GM21360 (cell line): ENCODE results near the gene STXBP6.

ENCODE experiments used
- ATAC-seq: cut with Tn5 transposase; IDR thresholded peaks from one replicate; pipeline ENCODE4 v1.9.1; 2021; ENCODE audit warnings: mild to moderate bottlenecking, moderate library complexity; ENCODE audit not compliant: unreplicated experiment

Gene STXBP6

DNA sequence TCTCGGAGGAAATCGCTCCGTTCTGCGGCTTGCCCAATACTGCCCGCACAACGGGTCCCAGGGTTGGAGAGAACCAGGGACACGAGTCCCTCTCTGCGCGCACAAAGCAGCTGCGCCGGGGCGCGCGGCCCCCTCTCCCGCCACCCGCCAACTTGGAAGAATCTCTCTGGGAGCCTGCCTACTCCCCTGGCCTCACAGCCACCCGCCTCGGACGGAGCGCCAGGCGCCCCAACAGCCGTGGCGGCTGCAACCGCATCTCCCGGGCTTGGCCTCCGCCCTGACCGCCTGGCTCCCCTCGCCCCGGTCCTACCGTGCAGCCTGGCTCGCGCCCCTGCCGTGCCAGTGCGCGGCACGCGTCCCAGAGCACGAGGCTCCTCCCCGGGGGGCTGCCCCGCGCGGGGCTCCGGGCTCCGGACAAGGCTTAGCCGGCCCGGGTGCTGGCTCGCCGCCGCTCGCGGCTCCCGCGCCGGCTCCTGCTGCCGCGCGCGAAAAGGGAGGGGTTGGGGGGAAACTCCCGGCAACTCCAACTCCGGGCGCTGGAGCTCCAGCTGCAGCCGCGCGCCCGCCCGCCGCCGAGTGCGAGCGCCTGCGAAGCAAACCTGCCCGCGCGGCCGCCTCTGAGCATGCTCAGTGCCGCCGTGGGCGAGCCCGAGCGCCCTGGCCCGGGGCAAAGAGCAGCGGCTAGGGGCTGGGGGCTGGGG lies at the start of gene STXBP6:
Gene STXBP6, minus strand, starts transcription at position 580 of the 701 bp plus-strand sequence. CDS start 75,329 bp downstream, outside the sequence.
- peak; percentile 66 for ATAC-seq

- no peak for ATAC-seq
Measured at GRCh38 chr14:25097120-25097519, 47.2 kb upstream of the STXBP6 start.

DNA sequence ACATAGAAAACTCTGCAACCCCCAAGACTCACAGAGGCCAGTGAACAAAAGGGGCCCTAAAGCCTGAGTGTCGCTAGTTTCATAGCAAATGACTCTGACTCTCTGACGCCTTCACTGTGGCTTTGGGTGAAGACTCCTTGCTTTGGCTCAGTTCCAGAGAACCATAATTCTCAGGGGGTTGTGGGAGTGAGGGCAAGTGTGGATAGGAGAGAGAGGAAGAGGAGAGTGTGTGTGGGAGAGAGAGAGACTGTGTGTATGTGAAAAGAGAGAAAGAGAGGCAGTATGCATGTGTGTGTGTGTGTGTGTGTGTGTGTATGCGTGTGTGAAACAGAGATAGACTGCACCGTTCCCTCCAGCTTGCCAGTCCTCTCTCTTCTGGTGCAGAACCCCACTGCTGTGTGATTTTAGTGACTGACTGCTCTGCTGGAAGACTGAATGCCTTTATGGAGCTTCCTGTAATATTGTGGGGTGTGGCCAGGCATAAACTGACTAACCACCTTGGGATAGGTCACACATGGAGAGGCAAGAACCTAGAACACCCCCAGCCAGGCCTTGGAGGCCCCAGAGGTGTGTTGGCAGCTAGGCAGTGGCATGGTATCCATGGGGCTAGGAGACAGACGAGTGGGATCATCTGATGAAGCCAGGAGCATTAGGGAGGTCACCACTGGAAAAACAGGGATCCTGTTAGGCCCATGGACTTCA lies 45.9 kb upstream of the STXBP6 start:
- ATAC-seq: no peak

GRCh38 chr14:25094171-25094907 lies 44.4 kb upstream of the STXBP6 start:
- ATAC-seq: no peak

- no peak for ATAC-seq
Measured at GRCh38 chr14:25092258-25092740, 42.4 kb upstream of the STXBP6 start.

DNA sequence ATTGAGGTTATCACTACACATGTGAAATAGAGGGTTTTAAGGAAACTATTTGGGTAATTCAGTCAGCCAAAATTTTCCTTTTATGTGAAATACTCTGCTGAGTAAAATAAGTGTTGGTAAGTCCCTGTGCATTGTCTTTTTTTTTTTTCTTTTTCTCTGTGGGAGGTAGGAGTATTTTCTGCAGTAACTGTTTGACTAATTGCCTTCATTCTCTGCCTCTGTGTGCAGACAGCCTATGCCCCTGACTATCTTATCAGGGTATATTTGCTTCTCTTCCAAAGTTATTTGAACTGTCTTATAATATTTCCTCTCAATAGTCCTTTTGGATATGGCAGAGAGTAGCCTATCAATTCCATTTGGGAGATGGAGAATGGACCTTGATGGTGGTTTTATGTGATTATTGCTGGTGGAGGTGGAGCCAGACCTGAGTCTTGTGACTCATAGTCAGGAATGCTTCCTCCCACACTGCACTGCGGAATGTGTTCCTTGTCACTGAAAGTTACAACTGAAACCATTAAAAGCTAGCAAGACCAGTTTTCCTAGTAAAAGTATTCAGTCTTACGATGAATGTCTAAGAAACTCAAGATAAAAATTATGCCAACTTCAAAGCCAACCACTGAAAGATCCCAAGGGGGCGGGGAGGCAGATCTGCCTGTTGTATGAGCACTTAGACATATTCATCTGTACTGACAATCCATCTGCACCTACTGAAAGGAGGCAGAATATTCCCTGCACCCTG lies 40.9 kb upstream of the STXBP6 start:
- no peak for ATAC-seq

DNA sequence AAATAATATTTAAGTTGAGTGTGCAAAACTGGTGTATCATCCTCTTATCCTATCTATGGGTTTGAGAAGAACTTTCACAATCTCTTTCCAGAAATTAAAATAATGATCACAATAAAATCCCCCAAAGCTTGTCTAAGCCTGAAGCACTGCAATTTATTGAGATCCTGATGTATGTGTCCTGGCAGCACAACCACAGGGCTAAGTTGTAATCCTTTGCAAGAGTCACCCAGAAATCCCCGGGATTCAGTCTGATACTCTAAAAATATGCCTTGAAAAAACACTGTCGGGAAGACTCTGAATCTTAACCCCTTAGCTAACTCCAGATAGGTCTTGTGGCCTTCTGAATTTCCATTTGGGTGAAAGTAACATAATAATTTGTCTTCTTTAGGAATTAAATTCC lies 40.3 kb upstream of the STXBP6 start:
- ATAC-seq: no peak

GRCh38 chr14:25089496-25089895 lies 39.5 kb upstream of the STXBP6 start:
- no peak for ATAC-seq

GRCh38 chr14:25086821-25087396 lies 37.0 kb upstream of the STXBP6 start:
- no peak for ATAC-seq

GRCh38 chr14:25086081-25086480 lies 36.1 kb upstream of the STXBP6 start:
- ATAC-seq: no peak

- no peak for ATAC-seq
Measured at GRCh38 chr14:25080682-25081081, 30.7 kb upstream of the STXBP6 start.

- ATAC-seq: no peak
Measured at GRCh38 chr14:25079311-25079710, 29.4 kb upstream of the STXBP6 start.

GRCh38 chr14:25074099-25074685 lies 24.2 kb upstream of the STXBP6 start:
- no peak for ATAC-seq

GRCh38 chr14:25069879-25070278 lies 19.9 kb upstream of the STXBP6 start:
- ATAC-seq: no peak

- ATAC-seq: no peak
Measured at GRCh38 chr14:25067600-25067999, 17.7 kb upstream of the STXBP6 start.

DNA sequence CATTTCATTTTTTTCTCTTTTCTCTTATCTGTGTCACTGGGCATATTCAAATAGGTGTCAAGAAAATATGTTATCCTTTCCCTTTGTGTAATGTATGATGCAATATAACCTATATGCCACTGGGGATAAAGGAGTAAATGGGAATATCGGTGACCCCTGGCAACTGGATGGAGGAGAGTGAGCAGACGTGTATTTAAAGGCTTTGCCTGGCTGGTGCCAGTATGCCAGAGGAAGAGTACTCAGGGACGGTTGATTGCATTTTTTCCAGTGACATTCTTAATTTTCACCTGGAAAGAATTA lies 12.0 kb upstream of the STXBP6 start:
- ATAC-seq: no peak

GRCh38 chr14:25056688-25057078 lies 6.7 kb upstream of the STXBP6 start:
- no peak for ATAC-seq

- no peak for ATAC-seq
Measured at GRCh38 chr14:25055992-25056687, 6.2 kb upstream of the STXBP6 start.

DNA sequence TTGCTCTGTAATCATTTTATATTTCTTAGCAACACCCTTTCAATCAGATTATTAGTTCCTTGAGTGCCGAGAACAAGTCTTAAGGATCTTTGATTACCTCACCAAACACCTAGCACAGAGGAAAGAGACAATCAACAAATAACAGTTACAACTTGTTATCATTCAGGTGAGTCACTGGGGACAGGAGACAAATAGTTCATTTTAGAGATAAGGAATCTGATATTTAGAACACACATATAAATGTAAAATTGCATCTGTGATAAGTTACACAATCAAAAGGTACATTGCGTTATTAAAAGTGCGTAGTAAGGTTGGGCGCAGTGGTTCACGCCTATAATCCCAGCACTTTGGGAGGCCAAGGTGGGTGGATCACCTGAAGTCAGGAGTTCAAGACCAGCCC lies 5.1 kb upstream of the STXBP6 start:
- no peak for ATAC-seq

DNA sequence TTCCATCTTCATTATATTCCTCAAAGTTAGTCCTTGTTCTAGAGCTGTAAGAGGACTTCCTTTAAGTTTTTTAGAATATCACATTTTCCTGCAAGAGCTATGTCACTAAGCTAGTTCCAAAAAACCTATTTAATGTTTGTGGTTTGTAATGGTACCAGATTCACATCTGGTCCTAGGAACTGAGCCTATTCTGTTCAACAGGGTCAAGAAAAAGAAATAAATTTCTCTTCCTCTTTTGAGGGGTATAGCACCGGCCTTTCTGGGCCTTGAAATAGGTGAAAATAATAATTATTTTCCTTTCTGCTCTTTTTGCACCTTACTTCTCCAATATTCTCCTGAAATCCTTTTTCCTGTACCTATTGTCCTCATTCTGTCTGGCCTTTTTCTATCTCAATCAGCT lies 3.6 kb upstream of the STXBP6 start:
- no peak for ATAC-seq
